Glutamatergic neuron (in vitro differentiated cells): Measurements from ENCODE around the gene PPP1R9A. TPM values are rescaled to one million over a fixed set of nuclear protein-coding genes. Genes with fewer than 3 reads are reported as not detected.

Source experiments
- DNase-seq: peaks from one replicate; pipeline ENCODE4 v3.0.0; 2022
- H3K27ac Mint-ChIP-seq: one replicate; pipeline ENCODE4 v1.8.0; 2020; ENCODE audit warnings: mild to moderate bottlenecking, mixed read lengths, inconsistent platforms; ENCODE audit not compliant: unreplicated experiment
- H3K27me3 Mint-ChIP-seq: one replicate; pipeline ENCODE4 v1.8.0; 2020; ENCODE audit warnings: mild to moderate bottlenecking, moderate library complexity, mixed read lengths, inconsistent platforms; ENCODE audit not compliant: unreplicated experiment
- H3K36me3 Mint-ChIP-seq: one replicate; pipeline ENCODE4 v1.8.0; 2020; ENCODE audit warnings: mild to moderate bottlenecking, mixed read lengths, inconsistent platforms; ENCODE audit not compliant: unreplicated experiment
- H3K4me1 Mint-ChIP-seq: one replicate; pipeline ENCODE4 v1.8.0; 2020; ENCODE audit warnings: mild to moderate bottlenecking, low read depth, mixed read lengths, inconsistent platforms; ENCODE audit not compliant: unreplicated experiment
- H3K4me3 Mint-ChIP-seq: one replicate; pipeline ENCODE4 v1.8.0; 2020; ENCODE audit warnings: mild to moderate bottlenecking, mixed read lengths, inconsistent platforms; ENCODE audit not compliant: unreplicated experiment
- H3K9me3 Mint-ChIP-seq: one replicate; pipeline ENCODE4 v1.8.0; 2020; ENCODE audit warnings: mild to moderate bottlenecking, moderate library complexity, mixed read lengths, inconsistent platforms; ENCODE audit not compliant: unreplicated experiment
- total RNA-seq: library from RNA; stranded (reverse); fragmentation: NEBNext Ultra II Directional; extraction: Animal tissue kit (Norgen Biotek cat#: 25700); gene quantifications from one replicate; pipeline ENCODE4 v1.2.1, GENCODE V29; 2021; ENCODE audit not compliant: unreplicated experiment
- TF ChIP-seq, protein P1 (sequence below): fragments of 200-600 bp; sonication (generic); IDR thresholded peaks from one replicate; pipeline ENCODE4 v1.5.0; 2021; ENCODE audit not compliant: partially characterized antibody, unreplicated experiment

PPP1R9A gene
- total RNA-seq, 1 donor from 2014 or later: 14.7 TPM

DNA sequence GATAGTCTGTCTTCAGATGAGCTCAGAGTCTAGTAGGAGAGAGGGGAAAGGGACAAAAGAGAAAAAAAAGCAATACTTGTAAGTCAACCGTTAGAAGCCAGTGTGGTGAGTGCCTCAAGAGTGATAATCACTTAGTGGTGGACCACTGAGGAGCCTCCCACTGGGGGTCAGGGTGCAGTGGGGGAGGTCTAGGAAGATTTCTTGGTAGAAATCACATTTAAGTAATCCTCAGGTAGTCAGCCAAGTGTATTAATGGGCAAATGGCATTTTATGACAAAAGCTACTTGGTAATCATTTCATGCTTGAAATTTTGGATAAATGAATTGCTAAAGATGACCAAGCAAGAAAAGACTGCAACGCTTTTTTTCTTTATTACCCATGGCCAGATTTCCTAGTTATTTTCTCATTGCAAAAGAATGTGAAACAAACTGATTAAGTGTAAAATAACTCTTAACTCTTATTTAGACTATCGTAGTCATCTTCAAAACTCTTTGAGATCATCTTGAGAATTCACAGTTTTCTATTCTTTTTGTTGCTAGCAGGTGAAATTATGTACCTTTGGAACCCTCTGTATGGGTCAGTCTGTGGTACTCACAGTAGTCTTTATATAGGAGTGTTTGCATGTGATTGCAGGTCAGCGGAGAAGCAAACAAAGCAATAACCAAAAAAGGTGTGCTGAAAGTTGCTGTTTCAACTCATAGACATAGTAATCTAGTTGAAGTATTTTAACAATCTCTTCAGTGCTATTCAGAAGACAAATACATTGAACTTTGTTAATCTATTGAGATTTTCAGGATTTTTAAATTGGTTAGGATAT is 63.9 kb downstream of the PPP1R9A start:
- H3K36me3 Mint-ChIP-seq: no peaks in the 10 kb centered on the region
- no peaks in the 10 kb centered on the region for H3K27me3 Mint-ChIP-seq
- H3K27ac Mint-ChIP-seq: no peak overlapping the region
- no peaks in the 10 kb centered on the region for H3K4me1 Mint-ChIP-seq
- no peak overlapping the region for H3K4me3 Mint-ChIP-seq
- no peaks in the 10 kb centered on the region for H3K9me3 Mint-ChIP-seq
- DNase-seq: no peak
- TF ChIP-seq, protein P1, sequence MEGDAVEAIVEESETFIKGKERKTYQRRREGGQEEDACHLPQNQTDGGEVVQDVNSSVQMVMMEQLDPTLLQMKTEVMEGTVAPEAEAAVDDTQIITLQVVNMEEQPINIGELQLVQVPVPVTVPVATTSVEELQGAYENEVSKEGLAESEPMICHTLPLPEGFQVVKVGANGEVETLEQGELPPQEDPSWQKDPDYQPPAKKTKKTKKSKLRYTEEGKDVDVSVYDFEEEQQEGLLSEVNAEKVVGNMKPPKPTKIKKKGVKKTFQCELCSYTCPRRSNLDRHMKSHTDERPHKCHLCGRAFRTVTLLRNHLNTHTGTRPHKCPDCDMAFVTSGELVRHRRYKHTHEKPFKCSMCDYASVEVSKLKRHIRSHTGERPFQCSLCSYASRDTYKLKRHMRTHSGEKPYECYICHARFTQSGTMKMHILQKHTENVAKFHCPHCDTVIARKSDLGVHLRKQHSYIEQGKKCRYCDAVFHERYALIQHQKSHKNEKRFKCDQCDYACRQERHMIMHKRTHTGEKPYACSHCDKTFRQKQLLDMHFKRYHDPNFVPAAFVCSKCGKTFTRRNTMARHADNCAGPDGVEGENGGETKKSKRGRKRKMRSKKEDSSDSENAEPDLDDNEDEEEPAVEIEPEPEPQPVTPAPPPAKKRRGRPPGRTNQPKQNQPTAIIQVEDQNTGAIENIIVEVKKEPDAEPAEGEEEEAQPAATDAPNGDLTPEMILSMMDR: no peak

DNA sequence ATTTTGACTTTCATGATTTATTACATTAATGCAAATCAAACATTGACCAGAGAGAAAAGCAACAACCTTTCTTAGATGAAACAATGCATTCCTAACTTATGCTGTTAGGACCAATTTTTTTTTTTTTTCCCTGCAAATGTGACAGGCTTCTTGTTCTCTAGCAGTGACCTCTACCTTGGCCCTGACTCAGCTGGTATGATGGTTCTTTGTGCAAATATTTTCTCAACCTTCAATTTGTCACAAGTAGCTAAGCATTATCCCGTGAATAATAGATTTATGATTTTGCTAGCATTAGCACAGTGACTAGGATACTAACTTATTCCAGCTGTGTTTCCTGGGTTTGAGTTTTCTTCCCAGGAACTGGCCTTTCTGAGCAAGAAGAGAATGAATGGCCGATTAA is 64.9 kb downstream of the PPP1R9A start:
- TF ChIP-seq, protein P1: no peak
- H3K27ac Mint-ChIP-seq: no peak overlapping the region
- H3K4me1 Mint-ChIP-seq: no peaks in the 10 kb centered on the region
- no peaks in the 10 kb centered on the region for H3K36me3 Mint-ChIP-seq
- H3K9me3 Mint-ChIP-seq: no peaks in the 10 kb centered on the region
- no peaks in the 10 kb centered on the region for H3K27me3 Mint-ChIP-seq
- no peak overlapping the region for H3K4me3 Mint-ChIP-seq
- no peak for DNase-seq

DNA sequence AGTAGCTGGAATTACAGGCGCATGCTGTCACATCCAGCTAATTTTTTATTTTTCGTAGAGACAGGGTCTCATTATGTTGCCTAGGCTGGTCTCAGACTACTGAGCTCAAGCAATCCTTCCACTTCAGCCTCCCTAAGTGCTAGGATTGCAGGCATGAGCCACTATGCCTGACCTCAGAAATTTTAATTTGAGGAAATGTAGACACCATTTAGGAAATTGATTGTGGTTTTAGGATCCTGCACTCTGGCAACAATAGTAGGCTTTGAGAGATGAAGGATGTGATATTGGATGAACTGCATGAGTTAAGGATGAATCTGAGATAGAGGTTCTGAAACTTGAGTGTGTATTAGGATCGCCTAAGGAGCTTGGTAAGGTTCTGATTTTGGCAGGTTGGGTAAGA is 66.5 kb downstream of the PPP1R9A start:
- Mint-ChIP-seq H3K27me3 (no peaks in the 10 kb centered on the region), H3K4me1 (no peaks in the 10 kb centered on the region), H3K4me3 (no peak overlapping the region), H3K27ac (no peak overlapping the region), H3K36me3 (no peaks in the 10 kb centered on the region), H3K9me3 (no peaks in the 10 kb centered on the region)
- TF ChIP-seq, protein P1: no peak
- no peak for DNase-seq

DNA sequence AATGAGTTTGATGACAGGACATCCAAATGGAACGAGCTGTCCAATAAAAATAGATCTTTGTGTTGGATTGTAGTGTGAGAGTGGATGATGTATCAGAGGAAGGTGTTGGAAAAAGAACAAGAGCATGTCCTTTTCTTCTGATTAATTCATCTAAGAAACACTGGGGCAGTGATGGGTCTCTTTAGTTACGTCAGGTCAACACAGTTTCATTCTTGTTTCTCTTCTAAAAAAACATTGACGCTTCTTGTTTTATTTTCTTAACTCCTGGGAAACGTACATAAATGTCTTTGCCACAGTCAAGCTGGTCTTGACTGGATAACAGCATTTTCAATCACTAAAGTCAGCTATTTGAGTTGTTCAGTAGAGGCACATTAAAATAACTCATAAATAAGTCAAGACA is 67.0 kb downstream of the PPP1R9A start:
- no peaks in the 10 kb centered on the region for H3K4me1 Mint-ChIP-seq
- no peaks in the 10 kb centered on the region for H3K27me3 Mint-ChIP-seq
- TF ChIP-seq, protein P1: no peak
- DNase-seq: no peak
- H3K9me3 Mint-ChIP-seq: no peaks in the 10 kb centered on the region
- H3K36me3 Mint-ChIP-seq: no peaks in the 10 kb centered on the region
- H3K4me3 Mint-ChIP-seq: no peak overlapping the region
- H3K27ac Mint-ChIP-seq: no peak overlapping the region

DNA sequence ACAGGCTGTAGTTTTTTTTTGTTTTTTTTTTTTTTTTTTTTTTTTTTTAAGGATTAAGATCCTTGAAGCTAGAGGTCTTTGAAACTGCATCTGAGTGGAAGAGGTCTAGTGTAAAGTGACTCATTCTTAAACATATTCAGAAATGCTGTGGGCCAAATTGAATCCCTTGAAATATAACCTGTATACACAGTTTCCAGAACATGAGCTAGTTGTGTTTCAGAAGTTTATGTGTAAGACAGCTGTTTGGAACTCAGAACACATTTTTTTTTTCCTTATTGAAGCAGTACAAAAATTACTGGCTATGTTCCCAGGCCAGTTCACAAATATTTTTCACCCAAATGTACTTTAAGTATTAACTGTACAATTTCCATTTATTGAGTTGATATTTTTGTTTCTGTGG is 67.9 kb downstream of the PPP1R9A start:
- Mint-ChIP-seq H3K9me3 (no peaks in the 10 kb centered on the region), H3K27ac (no peak overlapping the region), H3K4me3 (no peak overlapping the region), H3K4me1 (no peaks in the 10 kb centered on the region), H3K27me3 (no peaks in the 10 kb centered on the region), H3K36me3 (no peaks in the 10 kb centered on the region)
- no peak for DNase-seq
- TF ChIP-seq, protein P1: no peak
